RPMI7951 (cell line): ENCODE data around the gene FHIT. TPM values are rescaled to one million over a fixed set of nuclear protein-coding genes. Genes with fewer than 3 reads are reported as not detected.
A peak's percentile ranks its signal among the peaks of the same experiment; 100 is the strongest.

Source experiments
- DNase-seq: peaks from one replicate; pipeline ENCODE4 v3.0.0-alpha.2; 2012; ENCODE audit warnings: low read depth
- total RNA-seq: library from RNA; depleted of rRNA; stranded (reverse); fragments of >200 nt; shearing (Covaris generic); gene quantifications from 2 replicates; pipeline ENCODE4 v1.2.3, GENCODE V29; 2014

FHIT gene
- total RNA-seq, 1 experiment from 2014 or later: 2.4 TPM

- DNase-seq: no peak
Observed at GRCh38 chr3:59882746-59883145, 1368.5 kb downstream of the FHIT start.

- no peak for DNase-seq
Observed at GRCh38 chr3:59880717-59881116, 1370.5 kb downstream of the FHIT start.

GRCh38 chr3:59879031-59879581, 1372.1 kb downstream of the FHIT start:
- no peak for DNase-seq

- DNase-seq: no peak
Observed at GRCh38 chr3:59878038-59878427, 1373.2 kb downstream of the FHIT start.

GRCh38 chr3:59877263-59878037, 1373.8 kb downstream of the FHIT start:
- DNase-seq: no peak

- no peak for DNase-seq
Observed at GRCh38 chr3:59876533-59877062, 1374.7 kb downstream of the FHIT start.

- no peak for DNase-seq
Observed at GRCh38 chr3:59873576-59874230, 1377.5 kb downstream of the FHIT start.

- no peak for DNase-seq
Observed at GRCh38 chr3:59872128-59872527, 1379.1 kb downstream of the FHIT start.

GRCh38 chr3:59867185-59868002, 1383.9 kb downstream of the FHIT start:
- no peak for DNase-seq

- peak; percentile 89 for DNase-seq
Observed at GRCh38 chr3:59866076-59866475, 1385.2 kb downstream of the FHIT start.

GRCh38 chr3:59865351-59865750, 1385.9 kb downstream of the FHIT start:
- no peak for DNase-seq

GRCh38 chr3:59862686-59863085, 1388.6 kb downstream of the FHIT start:
- peak; percentile 94 for DNase-seq

- DNase-seq: peak; percentile 74
Observed at GRCh38 chr3:59857589-59858346, 1393.5 kb downstream of the FHIT start.

- no peak for DNase-seq
Observed at GRCh38 chr3:59856934-59857460, 1394.3 kb downstream of the FHIT start.

- no peak for DNase-seq
Observed at GRCh38 chr3:59854061-59854709, 1397.1 kb downstream of the FHIT start.

GRCh38 chr3:59850417-59850816, 1400.8 kb downstream of the FHIT start:
- no peak for DNase-seq

- DNase-seq: no peak
Observed at GRCh38 chr3:59845386-59845785, 1405.9 kb downstream of the FHIT start.

GRCh38 chr3:59843821-59844220, 1407.4 kb downstream of the FHIT start:
- DNase-seq: no peak

GRCh38 chr3:59839810-59840515, 1411.3 kb downstream of the FHIT start:
- DNase-seq: no peak

GRCh38 chr3:59839283-59839682, 1412.0 kb downstream of the FHIT start:
- DNase-seq: peak; percentile 49
